ENCODE data around the gene CABP7. TPM values are rescaled to one million over a fixed set of nuclear protein-coding genes. Genes with fewer than 3 reads are reported as not detected.

Gene CABP7
- total and polyA plus RNA-seq, 2 donors (not counting 1 experiment from before 2014, with no cell fraction given): 0.03 TPM; not detected in 1

DNA sequence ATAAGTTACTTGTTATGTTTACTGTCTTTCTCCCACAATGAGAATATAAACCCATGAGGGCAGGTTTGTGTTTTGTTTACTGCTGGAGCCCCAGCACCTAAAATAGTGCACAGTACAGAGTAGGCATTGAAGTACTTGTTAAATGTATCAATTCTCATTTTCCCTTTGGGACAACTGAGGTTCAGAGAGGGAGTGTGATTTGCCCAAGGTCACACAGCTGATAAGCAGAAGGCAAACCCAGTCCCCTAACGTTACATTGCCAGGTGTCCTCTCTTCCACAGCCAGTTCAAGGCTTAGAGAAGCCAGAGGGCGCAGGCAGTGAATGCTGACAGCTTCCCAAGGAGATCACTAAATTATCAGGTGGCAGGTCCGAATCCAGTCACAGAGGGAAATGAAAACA lies 30.2 kb downstream of the CABP7 start:
- POLR2A ChIA-PET: no interaction called here
- WGBS (ENCODE audit: insufficient coverage): 97% methylated on average over 3 of the region's 3 CpGs
- Histone ChIP-seq H3K9me3 (ENCODE audit: control extremely low read depth in 1 of 3, control insufficient read depth in 2 of 3, insufficient read depth in 1 of 3, low read length in 2 of 3) (no peaks in the 10 kb centered on the region), H3K27ac (ENCODE audit: low read length in 2 of 2) (no peak overlapping the region), H2AFZ (ENCODE audit: insufficient read depth, low read depth, low read length, poor library complexity, severe bottlenecking) (no peak overlapping the region), H3K4me3 (ENCODE audit: control extremely low read depth in 1 of 5, extremely low read depth in 1 of 5, insufficient read depth in 1 of 5, low read depth in 2 of 5, low read length in 4 of 5) (no peak overlapping the region), H3K79me2 (ENCODE audit: control insufficient read depth, insufficient read depth, low read length) (peaks cover 8% of the 10 kb centered on the region), H3K4me1 (ENCODE audit: control insufficient read depth in 2 of 2, insufficient read depth in 2 of 2, low read length in 2 of 2) (no peaks in the 10 kb centered on the region), H3K4me2 (replicated peaks; ENCODE audit: low read depth, low read length, poor library complexity, severe bottlenecking) (no peak overlapping the region), H4K20me1 (ENCODE audit: control insufficient read depth, insufficient read depth, low read length, poor library complexity, severe bottlenecking) (peaks cover 12% of the 10 kb centered on the region), H3K9ac (ENCODE audit: low read length) (no peak overlapping the region), H3K27me3 (replicated peaks in 1 of 4; ENCODE audit: control extremely low read depth in 1 of 4, control insufficient read depth in 3 of 4, insufficient read depth in 4 of 4, low read length in 3 of 4) (no peaks in the 10 kb centered on the region), H3K36me3 (replicated peaks in 1 of 2; ENCODE audit: control extremely low read depth in 1 of 2, control insufficient read depth in 1 of 2, extremely low read depth in 1 of 2, insufficient read depth in 2 of 2, low read length in 1 of 2) (peaks cover 0 to 28% of the 10 kb centered on the region in 2 experiments)
- Mint-ChIP-seq H3K4me1 (no peaks in the 10 kb centered on the region), H3K27ac (no peak overlapping the region), H3K27me3 (no peaks in the 10 kb centered on the region), H3K4me3 (no peak overlapping the region), H3K9me3 (ENCODE audit: insufficient read depth) (no peaks in the 10 kb centered on the region)
- TF ChIP-seq, protein P1, sequence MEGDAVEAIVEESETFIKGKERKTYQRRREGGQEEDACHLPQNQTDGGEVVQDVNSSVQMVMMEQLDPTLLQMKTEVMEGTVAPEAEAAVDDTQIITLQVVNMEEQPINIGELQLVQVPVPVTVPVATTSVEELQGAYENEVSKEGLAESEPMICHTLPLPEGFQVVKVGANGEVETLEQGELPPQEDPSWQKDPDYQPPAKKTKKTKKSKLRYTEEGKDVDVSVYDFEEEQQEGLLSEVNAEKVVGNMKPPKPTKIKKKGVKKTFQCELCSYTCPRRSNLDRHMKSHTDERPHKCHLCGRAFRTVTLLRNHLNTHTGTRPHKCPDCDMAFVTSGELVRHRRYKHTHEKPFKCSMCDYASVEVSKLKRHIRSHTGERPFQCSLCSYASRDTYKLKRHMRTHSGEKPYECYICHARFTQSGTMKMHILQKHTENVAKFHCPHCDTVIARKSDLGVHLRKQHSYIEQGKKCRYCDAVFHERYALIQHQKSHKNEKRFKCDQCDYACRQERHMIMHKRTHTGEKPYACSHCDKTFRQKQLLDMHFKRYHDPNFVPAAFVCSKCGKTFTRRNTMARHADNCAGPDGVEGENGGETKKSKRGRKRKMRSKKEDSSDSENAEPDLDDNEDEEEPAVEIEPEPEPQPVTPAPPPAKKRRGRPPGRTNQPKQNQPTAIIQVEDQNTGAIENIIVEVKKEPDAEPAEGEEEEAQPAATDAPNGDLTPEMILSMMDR (IDR thresholded peaks at IDR 0.05): no peak
- no peak for TF ChIP-seq EZH2 (IDR thresholded peaks at IDR 0.05; ENCODE audit: borderline replicate concordance, insufficient read depth, low read depth, low read length, poor library complexity, severe bottlenecking)
- CTCF ChIA-PET: no interaction called here
- ATAC-seq (ENCODE audit: low read depth): no peak
- intact Hi-C loops (cut with micrococcal nuclease): no loop called here
- DNase-seq: no peak

DNA sequence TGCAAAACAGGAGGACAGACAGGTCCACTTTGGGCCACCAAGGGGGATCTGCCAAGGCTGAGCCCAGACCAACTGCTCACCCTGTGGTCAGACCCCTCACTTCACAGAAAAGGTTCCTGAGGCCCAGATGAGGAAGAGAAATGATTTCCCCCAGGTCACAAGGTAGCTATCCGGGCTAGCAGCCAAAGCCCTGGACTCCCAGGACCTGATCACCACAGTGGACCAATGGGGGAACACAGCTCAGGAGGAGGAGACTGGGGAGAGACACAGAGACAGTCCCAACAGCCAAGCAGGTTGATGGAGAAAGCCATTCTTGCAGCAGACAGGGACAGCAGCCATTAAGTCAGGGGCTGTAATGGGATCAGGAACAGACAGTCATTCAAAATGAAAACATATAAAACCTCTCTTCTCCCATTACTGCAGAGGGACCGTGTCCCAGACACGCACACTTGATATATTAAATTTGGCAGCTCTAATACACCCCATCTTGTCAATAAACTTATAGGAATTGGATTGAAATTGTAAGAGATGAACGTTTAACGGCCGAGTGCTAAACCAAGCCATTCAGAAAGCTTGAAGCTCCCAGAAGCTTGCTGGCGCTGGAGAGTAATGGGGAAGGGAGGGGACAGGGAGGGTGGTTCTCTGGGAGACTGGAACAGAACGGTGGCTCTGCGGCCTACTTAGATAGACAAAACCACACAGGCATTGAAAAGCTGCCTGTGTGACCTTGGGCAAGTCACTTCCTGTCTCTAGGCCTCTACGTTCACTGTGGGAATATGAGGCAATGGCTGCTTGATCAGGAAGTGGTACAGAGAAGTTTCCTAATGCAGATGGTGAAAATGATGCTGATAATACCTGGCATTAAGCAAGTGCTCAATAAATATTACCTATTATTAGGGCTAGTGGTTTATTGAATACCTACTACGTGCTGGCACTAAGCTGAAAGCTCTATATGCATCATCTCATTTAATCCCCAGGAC lies 31.0 kb downstream of the CABP7 start:
- no peaks in the 10 kb centered on the region for H3K27me3 ChIP-seq (replicated peaks in 1 of 4; ENCODE audit: control extremely low read depth in 1 of 4, control insufficient read depth in 3 of 4, insufficient read depth in 4 of 4, low read length in 3 of 4)
- no peak overlapping the region for H3K27ac ChIP-seq (ENCODE audit: low read length in 2 of 2)
- intact Hi-C loops (cut with micrococcal nuclease): no loop called here
- peaks cover 11% of the 10 kb centered on the region for H3K79me2 ChIP-seq (ENCODE audit: control insufficient read depth, insufficient read depth, low read length)
- TF ChIP-seq, protein P1 (IDR thresholded peaks at IDR 0.05): no peak
- no peak for TF ChIP-seq EZH2 (IDR thresholded peaks at IDR 0.05; ENCODE audit: borderline replicate concordance, insufficient read depth, low read depth, low read length, poor library complexity, severe bottlenecking)
- CTCF ChIA-PET: no interaction called here
- H3K4me3 Mint-ChIP-seq: no peak overlapping the region
- no peaks in the 10 kb centered on the region for H3K9me3 Mint-ChIP-seq (ENCODE audit: insufficient read depth)
- no peak overlapping the region for H3K27ac Mint-ChIP-seq
- no peak overlapping the region for H3K4me3 ChIP-seq (ENCODE audit: control extremely low read depth in 1 of 5, extremely low read depth in 1 of 5, insufficient read depth in 1 of 5, low read depth in 2 of 5, low read length in 4 of 5)
- peaks cover 6% of the 10 kb centered on the region for H3K4me1 Mint-ChIP-seq
- no peak overlapping the region for H3K4me2 ChIP-seq (replicated peaks; ENCODE audit: low read depth, low read length, poor library complexity, severe bottlenecking)
- no peaks in the 10 kb centered on the region for H3K4me1 ChIP-seq (ENCODE audit: control insufficient read depth in 2 of 2, insufficient read depth in 2 of 2, low read length in 2 of 2)
- DNase-seq: no peak
- WGBS (ENCODE audit: insufficient coverage): 89% methylated on average over 6 of the region's 11 CpGs
- no peaks in the 10 kb centered on the region for H3K9me3 ChIP-seq (ENCODE audit: control extremely low read depth in 1 of 3, control insufficient read depth in 2 of 3, insufficient read depth in 1 of 3, low read length in 2 of 3)
- H3K36me3 ChIP-seq (replicated peaks in 1 of 2; ENCODE audit: control extremely low read depth in 1 of 2, control insufficient read depth in 1 of 2, extremely low read depth in 1 of 2, insufficient read depth in 2 of 2, low read length in 1 of 2): peaks cover 0 to 22% of the 10 kb centered on the region in 2 experiments
- ATAC-seq (ENCODE audit: low read depth): no peak
- no peak overlapping the region for H3K9ac ChIP-seq (ENCODE audit: low read length)
- H4K20me1 ChIP-seq (ENCODE audit: control insufficient read depth, insufficient read depth, low read length, poor library complexity, severe bottlenecking): peaks cover 12% of the 10 kb centered on the region
- POLR2A ChIA-PET: no interaction called here
- H2AFZ ChIP-seq (ENCODE audit: insufficient read depth, low read depth, low read length, poor library complexity, severe bottlenecking): no peak overlapping the region
- H3K27me3 Mint-ChIP-seq: no peaks in the 10 kb centered on the region
